ENCODE results near the gene NUS1.

NUS1 gene

GRCh38 chr6:117674991-117675657 lies at the start of gene NUS1 (continued):
- no peak for TF ChIP-seq PRDM2 (tag by site-specific recombination; IDR thresholded peaks at IDR 0.05; ENCODE audit: borderline replicate concordance)
- TF ChIP-seq ZNF426 (tag by site-specific recombination; IDR thresholded peaks at IDR 0.05) = no peak
- 0 out of 2 replicates have a peak, but pooled peaks have one; percentile 79 for TF ChIP-seq ZNF423 (tag by site-specific recombination; IDR thresholded peaks at IDR 0.05)
- peak; percentile 88 for TF ChIP-seq ZBTB20 (tag by site-specific recombination; IDR thresholded peaks at IDR 0.05)
- 0 out of 2 replicates have a peak, but pooled peaks have one; percentile 52 for TF ChIP-seq ZSCAN30 (tag by site-specific recombination; IDR thresholded peaks at IDR 0.05)
- TF ChIP-seq ZBTB8A (tag by site-specific recombination; IDR thresholded peaks at IDR 0.05) = peak; percentile 86
- no peak for TF ChIP-seq ZNF530 (tag by site-specific recombination; IDR thresholded peaks at IDR 0.05; ENCODE audit: low read depth)
- peak; percentile 79; the same call in 1 of the 2 replicates for TF ChIP-seq ZBTB48 (tag by site-specific recombination; IDR thresholded peaks at IDR 0.05)
- TF ChIP-seq KLF16 (tag by site-specific recombination; IDR thresholded peaks at IDR 0.05) = 0 out of 2 replicates have a peak, but pooled peaks have one; percentile 42
- peak; percentile 79 for TF ChIP-seq GLIS1 (tag by site-specific recombination; IDR thresholded peaks at IDR 0.05)
- TF ChIP-seq GLI2 (tag by site-specific recombination; IDR thresholded peaks at IDR 0.05; ENCODE audit: borderline replicate concordance, low read depth) = no peak
- TF ChIP-seq ZFP69B (tag by site-specific recombination; IDR thresholded peaks at IDR 0.05) = peak; percentile 70
- TF ChIP-seq AEBP2 (tag by site-specific recombination; IDR thresholded peaks at IDR 0.05; ENCODE audit: borderline replicate concordance) = no peak
- TF ChIP-seq HOXD13 (CRISPR knock-in tag; IDR thresholded peaks at IDR 0.05; ENCODE audit: borderline replicate concordance) = no peak
- TF ChIP-seq ZFHX2 (tag by site-specific recombination; conservative IDR thresholded peaks at IDR 0.05) = peak; percentile 47
- TF ChIP-seq ZNF121 (tag by site-specific recombination; IDR thresholded peaks at IDR 0.05) = peak; percentile 99
- peak; percentile 25; the same call in 1 of the 2 replicates for TF ChIP-seq MYNN (tag by site-specific recombination; IDR thresholded peaks at IDR 0.05; ENCODE audit: borderline replicate concordance)
- 0 out of 2 replicates have a peak, but pooled peaks have one; percentile 34 for TF ChIP-seq OSR2 (tag by site-specific recombination; IDR thresholded peaks at IDR 0.05)
- peak; percentile 92 for TF ChIP-seq SP2 (tag by site-specific recombination; IDR thresholded peaks at IDR 0.05)
- peak; percentile 61; the same call in 1 of the 2 replicates for TF ChIP-seq EGR2 (tag by site-specific recombination; IDR thresholded peaks at IDR 0.05; ENCODE audit: low read depth)
- peak; percentile 84 for TF ChIP-seq SP3 (tag by site-specific recombination; IDR thresholded peaks at IDR 0.05)
- TF ChIP-seq ZNF2 (tag by site-specific recombination; IDR thresholded peaks at IDR 0.05) = peak; percentile 77; the same call in 1 of the 2 replicates
- peak; percentile 86 for TF ChIP-seq ZNF324 (tag by site-specific recombination; IDR thresholded peaks at IDR 0.05)
- peak; percentile 83; the same call in 1 of the 2 replicates for TF ChIP-seq ZNF391 (tag by site-specific recombination; IDR thresholded peaks at IDR 0.05; ENCODE audit: borderline replicate concordance, low read depth)
- TF ChIP-seq ZNF561 (tag by site-specific recombination; IDR thresholded peaks at IDR 0.05; ENCODE audit: borderline replicate concordance) = peak; percentile 97
- no peak for TF ChIP-seq ZNF473 (tag by site-specific recombination; IDR thresholded peaks at IDR 0.05)
- TF ChIP-seq BCL6B (tag by site-specific recombination; IDR thresholded peaks at IDR 0.05) = no peak
- peak; percentile 81 for TF ChIP-seq ZNF639 (tag by site-specific recombination; IDR thresholded peaks at IDR 0.05)
- no peak for TF ChIP-seq PRDM6 (tag by site-specific recombination; IDR thresholded peaks at IDR 0.05)
